Thyroid gland (tissue), 4 donors: ENCODE measurements around the gene CHST11. TPM values are rescaled to one million over a fixed set of nuclear protein-coding genes. Genes with fewer than 3 reads are reported as not detected.

Experiments
- DNase-seq, 2 donors: peaks; one replicate each; pipeline ENCODE4 v3.0.0-alpha.2; 2019
- H3K27ac ChIP-seq, 3 donors: fragments of 200-600 bp; sonication (generic); 1 replicate in 2 of 3; 2 replicates in 1 of 3; pipeline ENCODE4 v1.5.1; 2016 to 2019; ENCODE audit warnings: mild to moderate bottlenecking in 1 of 3, moderate library complexity in 1 of 3
- H3K27me3 ChIP-seq: fragments of 200-600 bp; sonication (generic); one replicate; pipeline ENCODE4 v1.5.1; 2019
- H3K36me3 ChIP-seq, 2 donors: fragments of 200-600 bp; sonication (generic); one replicate each; pipeline ENCODE4 v1.5.1; 2016 to 2019
- H3K4me1 ChIP-seq, 2 donors: fragments of 200-600 bp; sonication (generic); one replicate each; pipeline ENCODE4 v1.5.1; 2017 to 2019
- H3K4me3 ChIP-seq, 3 donors: fragments of 200-600 bp; sonication (generic); replicated peaks in 1 of 3; 1 replicate in 2 of 3; 2 replicates in 1 of 3; pipeline ENCODE4 v1.5.1; 2016; ENCODE audit warnings: mild to moderate bottlenecking in 1 of 3
- H3K9me3 ChIP-seq: fragments of 200-600 bp; sonication (generic); one replicate; pipeline ENCODE4 v1.5.1; 2017
- POLR2A ChIP-seq, 2 donors: fragments of 450-650 bp; IDR thresholded peaks; one replicate each; pipeline ENCODE4 v1.6.1; 2017; ENCODE audit warnings: antibody characterized with exemption in 2 of 2, mild to moderate bottlenecking in 2 of 2, moderate library complexity in 1 of 2
- WGBS, 2 donors: methylation state at CpG; one replicate each; pipeline ENCODE4 v1.1.5; 2017; 5-methylcytosine and 5-hydroxymethylcytosine counted together
- intact Hi-C: fragments of 100-400 bp; cut with DNase I; formaldehyde crosslinking; loops from one replicate; pipeline ENCODE4 v1.15.1; 2023
- total RNA-seq, 4 donors: library from RNA; depleted of rRNA; stranded (reverse); fragments of >200 nt; gene quantifications; one replicate each; pipeline ENCODE4 v1.2.3, GENCODE V29; 2016
- TF ChIP-seq, protein P1 (sequence below), 6 experiments: fragments of 200-600 bp in 3 of 6; fragments of 450-650 bp in 3 of 6; sonication (generic) in 3 of 6; IDR thresholded peaks; one replicate each; pipeline ENCODE4 v1.5.1; 2016 to 2019; ENCODE audit warnings: antibody characterized with exemption in 6 of 6, mild to moderate bottlenecking in 2 of 6, inconsistent platforms in 1 of 6, moderate library complexity in 1 of 6

The CHST11 gene
- total RNA-seq, 4 donors from 2014 or later, result 6.9 to 11.6 (median 8.0) TPM

DNA sequence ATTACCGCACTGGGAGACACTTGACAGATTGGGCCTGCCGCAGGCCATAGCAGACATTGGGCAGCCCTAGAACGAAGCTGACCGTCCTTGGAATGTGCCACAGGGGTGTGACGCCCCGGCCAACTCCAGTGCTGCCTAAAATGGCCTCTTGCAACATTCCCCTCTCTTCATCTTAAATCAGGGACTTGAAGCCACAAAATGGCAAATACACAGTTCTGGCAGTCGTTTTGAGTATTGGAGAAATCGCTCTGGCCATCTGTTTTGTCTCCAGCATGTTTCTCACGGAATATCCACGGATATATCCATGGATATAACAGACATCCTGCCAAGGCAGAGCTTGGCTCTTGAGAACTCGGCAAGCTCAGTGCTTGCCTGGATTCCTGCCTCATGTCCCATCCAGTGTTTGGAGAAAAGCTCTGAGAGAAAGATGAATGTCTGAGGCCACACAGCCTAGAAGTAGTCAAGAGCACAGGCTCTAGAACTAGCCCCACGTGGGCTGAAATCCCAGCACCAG lies 158.4 kb downstream of the CHST11 start:
- DNase-seq, result no peak
- Histone ChIP-seq H3K9me3 (no peaks in the 10 kb centered on the region), H3K4me3 (no peak overlapping the region), H3K4me1 (no peaks in the 10 kb centered on the region), H3K27me3 (no peaks in the 10 kb centered on the region), H3K27ac (no peak overlapping the region), H3K36me3 (no peaks in the 10 kb centered on the region)
- WGBS, 2 donors, result 78 to 80% methylated on average over 12 of the region's 12 CpGs
- TF ChIP-seq POLR2A (IDR thresholded peaks at IDR 0.05), result no peak
- TF ChIP-seq, protein P1, sequence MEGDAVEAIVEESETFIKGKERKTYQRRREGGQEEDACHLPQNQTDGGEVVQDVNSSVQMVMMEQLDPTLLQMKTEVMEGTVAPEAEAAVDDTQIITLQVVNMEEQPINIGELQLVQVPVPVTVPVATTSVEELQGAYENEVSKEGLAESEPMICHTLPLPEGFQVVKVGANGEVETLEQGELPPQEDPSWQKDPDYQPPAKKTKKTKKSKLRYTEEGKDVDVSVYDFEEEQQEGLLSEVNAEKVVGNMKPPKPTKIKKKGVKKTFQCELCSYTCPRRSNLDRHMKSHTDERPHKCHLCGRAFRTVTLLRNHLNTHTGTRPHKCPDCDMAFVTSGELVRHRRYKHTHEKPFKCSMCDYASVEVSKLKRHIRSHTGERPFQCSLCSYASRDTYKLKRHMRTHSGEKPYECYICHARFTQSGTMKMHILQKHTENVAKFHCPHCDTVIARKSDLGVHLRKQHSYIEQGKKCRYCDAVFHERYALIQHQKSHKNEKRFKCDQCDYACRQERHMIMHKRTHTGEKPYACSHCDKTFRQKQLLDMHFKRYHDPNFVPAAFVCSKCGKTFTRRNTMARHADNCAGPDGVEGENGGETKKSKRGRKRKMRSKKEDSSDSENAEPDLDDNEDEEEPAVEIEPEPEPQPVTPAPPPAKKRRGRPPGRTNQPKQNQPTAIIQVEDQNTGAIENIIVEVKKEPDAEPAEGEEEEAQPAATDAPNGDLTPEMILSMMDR (IDR thresholded peaks at IDR 0.05), result no peak
- intact Hi-C loops, result no loop called here

DNA sequence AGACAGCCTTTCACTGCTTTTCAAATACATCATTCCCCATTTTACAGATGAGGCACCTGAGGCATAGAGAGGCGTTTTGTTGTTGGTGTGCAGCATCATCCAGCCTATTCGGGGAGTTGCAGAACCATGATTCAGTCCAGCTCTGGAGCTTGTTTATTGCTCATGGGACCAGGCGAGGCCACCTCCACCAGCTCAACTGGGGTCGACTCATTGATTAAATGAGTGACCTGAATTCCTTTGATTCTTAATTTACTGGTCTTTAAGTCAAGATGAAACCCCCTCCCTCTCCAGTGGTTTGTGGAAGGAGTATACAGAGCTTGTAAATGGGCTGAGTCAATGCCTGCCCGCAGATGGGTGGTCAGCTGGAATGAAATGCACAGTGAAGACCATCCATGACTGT lies 161.9 kb downstream of the CHST11 start:
- intact Hi-C loops, result no loop called here
- Histone ChIP-seq H3K36me3 (no peaks in the 10 kb centered on the region), H3K27me3 (no peaks in the 10 kb centered on the region), H3K27ac (no peak overlapping the region), H3K4me3 (no peak overlapping the region), H3K9me3 (no peaks in the 10 kb centered on the region), H3K4me1 (no peaks in the 10 kb centered on the region)
- 85 to 93% methylated on average over 5 of the region's 5 CpGs for WGBS, 2 donors
- DNase-seq, result no peak
- TF ChIP-seq POLR2A (IDR thresholded peaks at IDR 0.05), result no peak
- TF ChIP-seq, protein P1 (IDR thresholded peaks at IDR 0.05), result no peak

DNA sequence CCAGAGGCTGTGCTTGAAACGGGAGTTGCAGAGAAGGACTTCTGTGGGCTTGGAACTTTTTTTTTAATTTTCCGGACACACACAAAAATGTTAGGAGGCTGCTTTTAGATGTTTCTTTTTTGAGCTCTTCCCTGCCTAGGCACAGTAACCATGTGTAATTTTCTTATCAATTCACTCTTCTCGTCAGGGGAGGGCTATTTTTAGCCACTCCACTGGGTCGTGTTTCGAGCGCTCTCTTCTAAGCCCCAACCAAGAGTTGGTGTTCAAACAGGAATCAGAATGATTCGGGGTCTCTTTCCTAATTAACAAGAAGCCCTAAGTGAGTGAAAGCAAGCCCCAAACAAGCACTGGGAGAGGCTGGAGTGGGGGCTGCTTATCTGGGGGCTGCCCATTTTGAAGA lies 162.6 kb downstream of the CHST11 start:
- TF ChIP-seq POLR2A (IDR thresholded peaks at IDR 0.05), result no peak
- TF ChIP-seq, protein P1 (IDR thresholded peaks at IDR 0.05), result no peak
- Histone ChIP-seq H3K4me3 (no peak overlapping the region), H3K9me3 (no peaks in the 10 kb centered on the region), H3K27ac (no peak overlapping the region), H3K27me3 (no peaks in the 10 kb centered on the region), H3K4me1 (no peaks in the 10 kb centered on the region), H3K36me3 (no peaks in the 10 kb centered on the region)
- DNase-seq, result no peak
- 92 to 94% methylated on average over 7 of the region's 7 CpGs for WGBS, 2 donors
- intact Hi-C loops, result no loop called here

DNA sequence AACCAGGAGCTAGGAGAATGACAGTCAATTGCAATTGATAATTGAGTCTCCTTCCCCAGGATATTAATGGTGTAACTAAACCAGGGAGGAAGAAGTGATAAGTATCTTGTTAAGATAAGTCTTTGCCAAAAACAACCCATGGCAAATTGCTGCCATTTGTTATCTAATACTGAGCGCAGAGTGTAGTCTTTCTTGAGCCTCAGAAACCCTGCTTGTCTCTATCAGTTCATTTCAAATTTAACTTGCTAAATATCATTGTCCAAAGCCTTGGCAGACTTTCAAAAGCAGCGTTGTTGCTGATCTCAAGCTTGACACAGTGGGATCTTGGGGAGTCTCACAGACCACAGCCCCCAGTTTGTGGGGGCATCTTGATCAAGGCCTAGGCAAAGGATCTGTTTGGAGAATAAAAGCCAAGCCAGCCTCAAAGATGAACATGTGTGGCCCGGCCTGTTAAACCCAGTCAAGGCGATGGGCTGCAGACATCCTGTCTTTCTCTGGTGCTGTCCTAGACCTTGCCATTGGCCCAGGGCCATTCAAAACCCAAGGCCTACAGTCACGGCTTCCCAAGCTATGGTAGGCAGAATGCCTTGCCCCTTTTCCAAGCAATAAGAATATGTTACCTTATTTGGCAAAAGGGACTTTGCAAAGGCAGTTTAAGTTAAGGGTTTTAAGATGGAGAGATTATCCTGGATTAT lies 164.2 kb downstream of the CHST11 start:
- Histone ChIP-seq H3K4me3 (no peak overlapping the region), H3K36me3 (no peaks in the 10 kb centered on the region), H3K27me3 (no peaks in the 10 kb centered on the region), H3K4me1 (no peaks in the 10 kb centered on the region), H3K27ac (no peak overlapping the region), H3K9me3 (no peaks in the 10 kb centered on the region)
- WGBS, 2 donors, result 80% methylated on average over 5 of the region's 5 CpGs
- no peak for TF ChIP-seq POLR2A (IDR thresholded peaks at IDR 0.05)
- TF ChIP-seq, protein P1 (IDR thresholded peaks at IDR 0.05), result no peak
- DNase-seq, result no peak
- intact Hi-C loops, result no loop called here

DNA sequence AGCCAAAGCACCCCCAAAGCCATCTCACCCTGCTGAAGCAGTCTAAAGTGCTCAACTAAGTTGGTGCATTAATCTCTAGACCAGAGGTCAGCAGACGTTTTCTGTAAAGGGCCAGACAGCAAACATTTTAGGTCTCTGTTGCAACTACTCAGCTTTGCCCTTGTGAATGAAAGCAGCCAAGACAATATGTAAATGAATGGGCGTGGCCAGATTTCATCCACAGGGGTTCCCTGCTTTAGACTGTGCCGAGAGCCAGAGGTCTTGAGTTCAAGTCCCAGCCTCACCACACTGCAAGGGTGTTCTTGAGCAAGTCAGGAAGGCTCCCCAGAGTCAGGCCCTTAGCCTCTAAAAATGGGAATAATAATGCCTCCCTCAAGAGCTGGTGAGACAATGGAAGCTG lies 166.2 kb downstream of the CHST11 start:
- Histone ChIP-seq H3K4me1 (no peaks in the 10 kb centered on the region), H3K9me3 (no peaks in the 10 kb centered on the region), H3K27ac (no peak overlapping the region), H3K36me3 (no peaks in the 10 kb centered on the region), H3K27me3 (no peaks in the 10 kb centered on the region), H3K4me3 (no peak overlapping the region)
- 60 to 73% methylated on average over 3 of the region's 3 CpGs for WGBS, 2 donors
- no peak for TF ChIP-seq POLR2A (IDR thresholded peaks at IDR 0.05)
- TF ChIP-seq, protein P1 (IDR thresholded peaks at IDR 0.05), result no peak
- intact Hi-C loops, result no loop called here
- DNase-seq, result no peak
